MG63 (cell line): Measurements from ENCODE around the gene CLIC6. TPM values are rescaled to one million over a fixed set of nuclear protein-coding genes. Genes with fewer than 3 reads are reported as not detected.
"Not testable (repeated sequence)": the region's sequence is repeated elsewhere in the genome, so short reads cannot be mapped to it uniquely, and the experiment has no call there.

Experiments used
- DNase-seq: peaks from one replicate; pipeline ENCODE4 v3.0.0-alpha.2; 2020
- H3K27me3 ChIP-seq: fragments of 250-450 bp; sonication (Bioruptor Pico); 2 replicates; pipeline ENCODE4 v1.5.1; 2020; ENCODE audit warnings: mild to moderate bottlenecking, moderate library complexity
- H3K36me3 ChIP-seq: fragments of 250-450 bp; sonication (Bioruptor Pico); 2 replicates; pipeline ENCODE4 v1.5.1; 2020; ENCODE audit warnings: mild to moderate bottlenecking, moderate library complexity
- H3K4me3 ChIP-seq: fragments of 250-450 bp; sonication (Bioruptor Pico); 2 replicates; pipeline ENCODE4 v1.5.1; 2020; ENCODE audit warnings: mild to moderate bottlenecking, moderate library complexity
- H3K9me3 ChIP-seq: fragments of 250-450 bp; sonication (Bioruptor Pico); 2 replicates; pipeline ENCODE4 v1.5.1; 2020; ENCODE audit warnings: mild to moderate bottlenecking, moderate library complexity
- total RNA-seq: library from RNA; depleted of rRNA; stranded (reverse); fragments of >200 nt; shearing (Covaris generic); gene quantifications from 2 replicates; pipeline ENCODE4 v1.2.3, GENCODE V29; 2014; ENCODE audit warnings: low replicate concordance

The CLIC6 gene
- total RNA-seq, 1 experiment from 2014 or later: not detected

- no peaks in the 10 kb centered on the region for H3K27me3 ChIP-seq
- H3K36me3 ChIP-seq: no peaks in the 10 kb centered on the region
- no peaks in the 10 kb centered on the region for H3K9me3 ChIP-seq
- DNase-seq: no peak
- no peak overlapping the region for H3K4me3 ChIP-seq
Observed at GRCh38 chr21:34701726-34702125, 32.9 kb downstream of the CLIC6 start.

- peak; percentile 15 for DNase-seq
- Histone ChIP-seq H3K9me3 (no peaks in the 10 kb centered on the region), H3K27me3 (no peaks in the 10 kb centered on the region), H3K4me3 (no peak overlapping the region), H3K36me3 (no peaks in the 10 kb centered on the region)
Observed at GRCh38 chr21:34702341-34703170, 33.8 kb downstream of the CLIC6 start.

- Histone ChIP-seq H3K4me3 (no peak overlapping the region), H3K9me3 (no peaks in the 10 kb centered on the region), H3K27me3 (no peaks in the 10 kb centered on the region), H3K36me3 (no peaks in the 10 kb centered on the region)
- no peak for DNase-seq
Observed at GRCh38 chr21:34703571-34703970, 34.8 kb downstream of the CLIC6 start.

GRCh38 chr21:34704119-34704518, 35.3 kb downstream of the CLIC6 start:
- DNase-seq: no peak
- Histone ChIP-seq H3K36me3 (no peaks in the 10 kb centered on the region), H3K4me3 (no peak overlapping the region), H3K9me3 (no peaks in the 10 kb centered on the region), H3K27me3 (no peaks in the 10 kb centered on the region)

- no peaks in the 10 kb centered on the region for H3K36me3 ChIP-seq
- H3K4me3 ChIP-seq: no peak overlapping the region
- DNase-seq: no peak
- H3K27me3 ChIP-seq: no peaks in the 10 kb centered on the region
- H3K9me3 ChIP-seq: no peaks in the 10 kb centered on the region
Observed at GRCh38 chr21:34705011-34705410, 36.2 kb downstream of the CLIC6 start.

- H3K27me3 ChIP-seq: no peaks in the 10 kb centered on the region
- H3K36me3 ChIP-seq: no peaks in the 10 kb centered on the region
- no peaks in the 10 kb centered on the region for H3K9me3 ChIP-seq
- no peak overlapping the region for H3K4me3 ChIP-seq
- DNase-seq: no peak
Observed at GRCh38 chr21:34706337-34706736, 37.5 kb downstream of the CLIC6 start.

GRCh38 chr21:34707876-34708325, 39.1 kb downstream of the CLIC6 start:
- no peaks in the 10 kb centered on the region for H3K27me3 ChIP-seq
- no peak overlapping the region for H3K4me3 ChIP-seq
- DNase-seq: no peak
- no peaks in the 10 kb centered on the region for H3K9me3 ChIP-seq
- no peaks in the 10 kb centered on the region for H3K36me3 ChIP-seq

- DNase-seq: no peak
- no peaks in the 10 kb centered on the region for H3K36me3 ChIP-seq
- H3K27me3 ChIP-seq: no peaks in the 10 kb centered on the region
- H3K9me3 ChIP-seq: no peaks in the 10 kb centered on the region
- no peak overlapping the region for H3K4me3 ChIP-seq
Observed at GRCh38 chr21:34713621-34714020, 44.8 kb downstream of the CLIC6 start.

GRCh38 chr21:34715518-34715917, 46.7 kb downstream of the CLIC6 start:
- Histone ChIP-seq H3K36me3 (no peaks in the 10 kb centered on the region), H3K4me3 (no peak overlapping the region), H3K9me3 (no peaks in the 10 kb centered on the region), H3K27me3 (no peaks in the 10 kb centered on the region)
- no peak for DNase-seq

- no peaks in the 10 kb centered on the region for H3K9me3 ChIP-seq
- no peak for DNase-seq
- no peaks in the 10 kb centered on the region for H3K27me3 ChIP-seq
Observed at GRCh38 chr21:34715985-34716596, 47.3 kb downstream of the CLIC6 start.

GRCh38 chr21:34718529-34718928, 49.7 kb downstream of the CLIC6 start:
- not testable (repeated sequence) for H3K27me3 ChIP-seq, H3K4me3 ChIP-seq, DNase-seq, H3K36me3 ChIP-seq, H3K9me3 ChIP-seq

More at GRCh38 chr21:34715985-34716596, 47.3 kb downstream of the CLIC6 start:
- no peaks in the 10 kb centered on the region for H3K36me3 ChIP-seq
- no peak overlapping the region for H3K4me3 ChIP-seq

GRCh38 chr21:34722684-34723300, 54.0 kb downstream of the CLIC6 start:
- DNase-seq: no peak
- H3K36me3 ChIP-seq: no peaks in the 10 kb centered on the region

GRCh38 chr21:34724131-34724856, 55.5 kb downstream of the CLIC6 start:
- no peak overlapping the region for H3K4me3 ChIP-seq
- DNase-seq: no peak
- no peaks in the 10 kb centered on the region for H3K27me3 ChIP-seq
- no peaks in the 10 kb centered on the region for H3K9me3 ChIP-seq
- no peaks in the 10 kb centered on the region for H3K36me3 ChIP-seq

More at GRCh38 chr21:34722684-34723300, 54.0 kb downstream of the CLIC6 start:
- no peak overlapping the region for H3K4me3 ChIP-seq
- H3K27me3 ChIP-seq: no peaks in the 10 kb centered on the region
- no peaks in the 10 kb centered on the region for H3K9me3 ChIP-seq

GRCh38 chr21:34724857-34725195, 56.0 kb downstream of the CLIC6 start:
- H3K36me3 ChIP-seq: no peaks in the 10 kb centered on the region
- H3K27me3 ChIP-seq: no peaks in the 10 kb centered on the region
- DNase-seq: no peak
- H3K4me3 ChIP-seq: no peak overlapping the region
- H3K9me3 ChIP-seq: no peaks in the 10 kb centered on the region

GRCh38 chr21:34726627-34727337, 58.0 kb downstream of the CLIC6 start:
- no peak for DNase-seq
- no peak overlapping the region for H3K4me3 ChIP-seq
- H3K9me3 ChIP-seq: no peaks in the 10 kb centered on the region
- no peaks in the 10 kb centered on the region for H3K27me3 ChIP-seq
- H3K36me3 ChIP-seq: no peaks in the 10 kb centered on the region

- no peaks in the 10 kb centered on the region for H3K36me3 ChIP-seq
- no peak for DNase-seq
- H3K27me3 ChIP-seq: no peaks in the 10 kb centered on the region
- H3K4me3 ChIP-seq: no peak overlapping the region
- no peaks in the 10 kb centered on the region for H3K9me3 ChIP-seq
Observed at GRCh38 chr21:34728479-34728878, 59.7 kb downstream of the CLIC6 start.
